ENCODE results near the gene KIAA0825. TPM values are rescaled to one million over a fixed set of nuclear protein-coding genes. Genes with fewer than 3 reads are reported as not detected.

Gene KIAA0825
- total RNA-seq, 1 donor from 2014 or later: 2.2 TPM

GRCh38 chr5:94209272-94209671 lies 409.1 kb downstream of the KIAA0825 start:
- TF ChIP-seq, protein P1, sequence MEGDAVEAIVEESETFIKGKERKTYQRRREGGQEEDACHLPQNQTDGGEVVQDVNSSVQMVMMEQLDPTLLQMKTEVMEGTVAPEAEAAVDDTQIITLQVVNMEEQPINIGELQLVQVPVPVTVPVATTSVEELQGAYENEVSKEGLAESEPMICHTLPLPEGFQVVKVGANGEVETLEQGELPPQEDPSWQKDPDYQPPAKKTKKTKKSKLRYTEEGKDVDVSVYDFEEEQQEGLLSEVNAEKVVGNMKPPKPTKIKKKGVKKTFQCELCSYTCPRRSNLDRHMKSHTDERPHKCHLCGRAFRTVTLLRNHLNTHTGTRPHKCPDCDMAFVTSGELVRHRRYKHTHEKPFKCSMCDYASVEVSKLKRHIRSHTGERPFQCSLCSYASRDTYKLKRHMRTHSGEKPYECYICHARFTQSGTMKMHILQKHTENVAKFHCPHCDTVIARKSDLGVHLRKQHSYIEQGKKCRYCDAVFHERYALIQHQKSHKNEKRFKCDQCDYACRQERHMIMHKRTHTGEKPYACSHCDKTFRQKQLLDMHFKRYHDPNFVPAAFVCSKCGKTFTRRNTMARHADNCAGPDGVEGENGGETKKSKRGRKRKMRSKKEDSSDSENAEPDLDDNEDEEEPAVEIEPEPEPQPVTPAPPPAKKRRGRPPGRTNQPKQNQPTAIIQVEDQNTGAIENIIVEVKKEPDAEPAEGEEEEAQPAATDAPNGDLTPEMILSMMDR (IDR thresholded peaks at IDR 0.05; ENCODE audit: borderline replicate concordance): no peak
- H3K27me3 ChIP-seq (ENCODE audit: low read depth): no peaks in the 10 kb centered on the region
- H3K4me1 ChIP-seq: no peaks in the 10 kb centered on the region
- no peaks in the 10 kb centered on the region for H3K36me3 ChIP-seq
- H3K4me3 ChIP-seq: no peak overlapping the region
- H3K9me3 ChIP-seq (replicated peaks): no peaks in the 10 kb centered on the region
- H3K27ac ChIP-seq (replicated peaks): no peak overlapping the region
- intact Hi-C loops (cut with micrococcal nuclease): no loop called here
- DNase-seq: no peak

GRCh38 chr5:94199566-94199965 lies 418.8 kb downstream of the KIAA0825 start:
- no peaks in the 10 kb centered on the region for H3K4me1 ChIP-seq
- H3K4me3 ChIP-seq: no peak overlapping the region
- no peak for DNase-seq
- TF ChIP-seq, protein P1 (IDR thresholded peaks at IDR 0.05; ENCODE audit: borderline replicate concordance): no peak
- H3K27ac ChIP-seq (replicated peaks): no peak overlapping the region
- intact Hi-C loops (cut with micrococcal nuclease): no loop called here
- no peaks in the 10 kb centered on the region for H3K36me3 ChIP-seq
- H3K27me3 ChIP-seq (ENCODE audit: low read depth): no peaks in the 10 kb centered on the region
- H3K9me3 ChIP-seq (replicated peaks): no peaks in the 10 kb centered on the region

DNA sequence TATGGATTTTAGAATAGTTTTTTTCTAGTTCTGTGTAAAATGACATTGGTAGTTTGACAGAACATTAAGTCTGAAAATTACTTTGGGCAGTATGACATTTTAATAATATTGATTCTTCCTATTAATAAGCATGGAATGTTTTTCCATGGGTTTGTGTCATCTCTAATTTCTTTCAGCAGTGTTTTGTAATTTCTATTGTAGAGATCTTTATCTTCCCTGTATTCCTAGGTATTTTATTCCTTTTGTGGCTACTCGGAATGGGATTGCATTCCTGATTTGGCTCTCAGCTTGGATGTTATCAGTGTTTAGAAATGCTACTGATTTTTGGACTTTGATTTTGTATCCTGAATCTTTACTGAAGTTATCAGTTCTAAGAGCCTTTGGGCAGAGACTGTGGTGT lies 420.4 kb downstream of the KIAA0825 start:
- Histone ChIP-seq H3K27ac (replicated peaks) (no peak overlapping the region), H3K27me3 (ENCODE audit: low read depth) (no peaks in the 10 kb centered on the region), H3K9me3 (replicated peaks) (no peaks in the 10 kb centered on the region), H3K4me1 (no peaks in the 10 kb centered on the region), H3K36me3 (no peaks in the 10 kb centered on the region), H3K4me3 (no peak overlapping the region)
- intact Hi-C loops (cut with micrococcal nuclease): no loop called here
- no peak for DNase-seq
- TF ChIP-seq, protein P1 (IDR thresholded peaks at IDR 0.05; ENCODE audit: borderline replicate concordance): no peak

GRCh38 chr5:94196953-94197352 lies 421.5 kb downstream of the KIAA0825 start:
- H3K9me3 ChIP-seq (replicated peaks): no peaks in the 10 kb centered on the region
- intact Hi-C loops (cut with micrococcal nuclease): no loop called here
- H3K27ac ChIP-seq (replicated peaks): no peak overlapping the region
- no peaks in the 10 kb centered on the region for H3K36me3 ChIP-seq
- no peak for DNase-seq
- H3K4me1 ChIP-seq: no peaks in the 10 kb centered on the region
- H3K4me3 ChIP-seq: no peak overlapping the region
- no peaks in the 10 kb centered on the region for H3K27me3 ChIP-seq (ENCODE audit: low read depth)
- TF ChIP-seq, protein P1 (IDR thresholded peaks at IDR 0.05; ENCODE audit: borderline replicate concordance): no peak

DNA sequence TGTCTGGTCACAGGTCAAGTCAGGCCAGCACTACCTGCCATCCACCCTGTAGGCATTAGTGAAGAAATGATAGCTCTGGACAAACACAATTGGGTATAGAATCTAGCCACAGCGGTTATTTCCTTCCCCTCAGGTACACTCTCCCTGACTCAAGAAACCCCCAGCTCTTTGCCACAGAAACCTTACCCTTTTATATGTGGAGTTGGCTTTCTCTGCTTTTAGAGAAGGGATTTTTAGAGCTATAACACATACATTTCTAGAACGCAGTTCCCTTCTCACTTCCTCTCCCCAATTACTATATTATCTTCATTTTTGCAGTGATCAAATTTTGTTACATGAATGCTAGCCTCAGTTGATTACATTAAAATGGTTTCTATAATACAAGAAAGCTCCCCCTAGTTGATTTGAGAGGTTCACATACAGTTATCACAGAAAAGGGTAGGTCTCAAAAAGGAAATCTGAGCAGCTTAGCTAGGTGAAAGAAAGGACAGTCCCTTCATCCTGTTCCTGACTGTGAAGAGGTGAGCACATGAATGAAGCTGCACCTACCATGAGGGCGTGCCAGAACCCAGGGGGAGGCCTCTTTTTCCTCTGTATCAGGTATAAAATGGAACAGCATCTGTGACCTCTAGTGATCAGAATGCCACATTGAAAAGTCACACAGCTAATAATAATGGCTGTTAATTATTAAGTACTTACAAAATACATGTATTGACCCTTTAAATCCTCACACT lies 425.6 kb downstream of the KIAA0825 start:
- H3K36me3 ChIP-seq: no peaks in the 10 kb centered on the region
- TF ChIP-seq, protein P1 (IDR thresholded peaks at IDR 0.05; ENCODE audit: borderline replicate concordance): no peak
- DNase-seq: no peak
- peaks cover 7% of the 10 kb centered on the region for H3K9me3 ChIP-seq (replicated peaks)
- H3K27me3 ChIP-seq (ENCODE audit: low read depth): no peaks in the 10 kb centered on the region
- intact Hi-C loops (cut with micrococcal nuclease): no loop called here
- H3K27ac ChIP-seq (replicated peaks): no peak overlapping the region
- no peaks in the 10 kb centered on the region for H3K4me1 ChIP-seq
- H3K4me3 ChIP-seq: no peak overlapping the region
